Measurements from ENCODE around the gene PDCD7.
A peak's percentile ranks its signal among the peaks of the same experiment; 100 is the strongest.
"Not testable (repeated sequence)": the region's sequence is repeated elsewhere in the genome, so short reads cannot be mapped to it uniquely, and the experiment has no call there.

PDCD7 gene

GRCh38 chr15:65115086-65115485, 18.5 kb downstream of the PDCD7 start, which contains the start of gene UBAP1L:
Gene UBAP1L, minus strand, starts transcription at chr15:65115200. Its CDS starts 8,985 bp downstream, at chr15:65106215.
- no peak for DNase-seq

- DNase-seq: no peak
Observed at GRCh38 chr15:65110676-65111292, 22.8 kb downstream of the PDCD7 start.

DNA sequence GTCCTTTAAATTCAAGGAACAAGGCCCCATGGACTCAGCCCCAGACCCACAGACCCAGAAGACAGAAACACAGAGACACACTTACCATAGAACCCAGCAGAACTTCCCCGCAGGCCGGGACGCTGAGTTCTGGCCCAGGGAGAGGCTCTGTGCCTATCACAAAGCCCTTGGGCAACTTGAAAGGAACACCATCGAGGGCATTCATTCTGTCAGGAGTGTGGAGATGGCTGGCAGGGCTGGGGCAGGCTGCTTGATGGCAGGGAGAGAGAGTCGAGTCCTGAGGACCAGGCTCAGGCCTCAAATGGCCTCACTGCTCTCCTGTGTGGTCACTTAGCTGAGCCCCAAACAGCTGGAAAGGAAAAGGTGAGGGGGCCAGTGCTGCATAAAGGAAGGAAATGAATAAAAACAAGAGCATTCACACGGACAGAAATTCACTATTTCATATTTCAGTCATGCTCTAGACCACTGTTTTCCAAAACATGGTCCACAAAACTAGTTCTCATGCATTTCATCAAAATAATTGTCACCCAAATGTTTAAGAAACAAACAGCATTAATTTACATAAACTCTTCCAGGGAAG, 27.5 kb downstream of the PDCD7 start:
- DNase-seq: no peak

DNA sequence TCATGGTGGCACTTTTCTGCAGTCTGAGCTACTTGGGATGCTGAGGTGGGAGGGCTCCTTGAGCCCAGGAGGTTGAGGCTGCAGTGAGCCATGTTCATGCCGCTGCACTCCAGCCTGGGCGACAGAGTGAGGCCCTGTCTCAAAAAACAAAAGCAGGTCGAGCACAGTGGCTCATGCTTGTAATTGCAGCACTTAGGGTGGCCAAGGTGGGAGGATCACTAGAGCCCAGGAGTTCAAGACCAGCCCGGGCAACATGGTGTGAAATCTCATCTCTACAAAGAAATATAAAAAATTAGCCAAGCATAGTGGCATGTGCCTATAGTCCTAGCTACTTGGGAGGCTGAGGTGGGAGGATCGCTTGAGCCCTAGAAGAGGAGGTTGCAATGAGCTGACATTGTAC, 28.6 kb downstream of the PDCD7 start:
- no peak for DNase-seq

GRCh38 chr15:65102912-65103311, 30.7 kb downstream of the PDCD7 start:
- no peak for DNase-seq

DNA sequence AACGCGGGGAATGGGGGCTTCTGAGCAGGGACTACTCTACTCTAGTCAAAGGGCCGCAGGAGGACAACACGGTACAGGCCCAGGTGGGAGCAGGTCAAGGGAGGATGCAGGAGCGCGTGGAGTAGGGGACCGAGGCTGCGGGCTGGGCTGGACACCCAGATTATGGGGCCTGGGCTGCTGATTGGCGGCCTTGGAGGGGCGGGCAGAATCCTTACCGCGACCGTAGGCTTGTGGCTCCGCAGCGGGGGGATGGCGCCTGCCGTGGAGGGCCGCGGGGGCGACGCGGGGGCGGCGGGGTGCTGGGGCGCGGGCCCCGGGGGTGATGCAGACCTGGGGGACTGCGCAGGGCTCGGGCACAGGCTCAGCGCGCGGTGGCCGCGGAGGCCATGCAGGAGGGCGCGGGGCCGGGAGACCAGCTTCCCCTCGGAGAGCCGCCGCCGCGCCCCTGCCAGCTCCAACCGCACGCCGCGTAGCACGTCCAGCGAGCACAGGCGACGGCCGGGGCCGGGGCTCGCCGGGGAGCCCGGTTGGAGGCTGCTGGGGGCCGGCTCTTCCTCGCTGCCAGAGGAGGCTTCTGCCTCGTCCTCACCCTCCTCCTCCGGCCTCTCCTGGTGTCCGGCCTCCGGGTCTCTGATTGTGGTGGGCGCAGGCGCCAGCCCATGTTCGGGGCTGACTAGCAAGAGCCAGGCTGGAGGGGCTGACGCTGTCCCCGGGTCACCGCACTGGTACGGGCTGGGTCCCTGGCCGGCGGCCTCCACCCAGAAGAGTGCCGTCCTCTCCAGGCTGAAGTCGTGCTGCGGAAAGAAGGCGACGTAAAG, 31.5 kb downstream of the PDCD7 start:
- no peak for DNase-seq

DNA sequence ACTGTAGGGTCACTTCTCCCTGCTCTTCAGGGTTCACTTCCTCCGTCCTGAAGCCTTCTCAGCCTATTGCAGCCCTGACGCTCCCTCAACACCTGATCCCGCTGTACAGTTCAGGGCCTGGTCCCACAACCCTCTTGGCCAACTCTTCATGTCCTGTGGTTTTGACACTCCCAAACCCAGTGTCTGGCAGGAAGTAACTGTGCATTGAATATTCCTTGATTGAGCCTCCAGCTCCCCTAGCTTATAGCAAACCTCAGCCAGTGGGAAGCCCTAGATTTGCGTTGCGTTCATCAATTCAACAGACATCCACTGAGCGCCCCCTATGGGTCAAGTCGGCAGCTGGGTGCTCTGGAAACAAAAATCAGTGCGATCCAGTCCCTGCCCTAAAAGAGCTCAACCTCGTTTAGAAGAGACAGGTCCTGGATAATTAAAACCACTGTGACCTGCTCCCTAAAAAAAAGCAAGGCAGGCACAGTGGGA, 32.2 kb downstream of the PDCD7 start:
- DNase-seq: peak; percentile 18 to 46

DNA sequence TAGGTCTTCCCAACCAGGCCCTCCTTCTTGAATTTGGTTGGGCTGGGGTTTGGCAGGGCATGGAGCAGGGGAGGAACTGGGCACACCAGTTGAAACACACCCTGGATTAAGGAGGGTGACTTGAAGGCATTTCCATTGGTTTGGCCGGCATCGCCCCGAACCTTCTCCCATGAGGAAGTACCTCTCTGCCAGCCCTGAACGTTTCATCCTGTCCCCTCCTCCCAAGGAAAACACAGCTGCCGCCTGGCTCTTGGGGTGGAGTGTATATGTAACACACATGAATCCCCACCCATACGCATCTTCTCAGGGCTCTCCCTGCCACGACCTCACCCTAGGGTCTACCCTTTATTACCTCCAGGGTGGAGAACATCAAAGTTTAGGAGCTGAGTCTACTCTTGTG, 33.2 kb downstream of the PDCD7 start:
- no peak for DNase-seq

DNA sequence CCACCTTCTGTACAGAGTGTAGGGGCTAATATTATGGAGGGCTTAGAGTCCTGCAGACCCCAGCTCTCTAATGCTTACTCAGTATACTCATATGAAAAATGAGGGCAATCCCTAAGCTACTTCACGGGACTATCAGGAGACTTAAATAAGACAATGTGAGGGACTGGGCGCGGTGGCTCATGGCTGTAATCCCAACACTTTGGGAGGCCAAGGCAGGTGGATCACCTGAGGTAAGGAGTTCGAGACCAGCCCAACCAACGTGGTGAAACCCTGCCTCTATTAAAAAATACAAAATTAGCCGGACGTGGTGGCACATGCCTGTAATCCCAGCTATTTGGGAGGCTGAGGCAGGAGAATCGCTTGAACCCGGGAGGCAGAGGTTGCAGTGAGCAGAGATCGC, 33.8 kb downstream of the PDCD7 start:
- DNase-seq: not testable (repeated sequence)

DNA sequence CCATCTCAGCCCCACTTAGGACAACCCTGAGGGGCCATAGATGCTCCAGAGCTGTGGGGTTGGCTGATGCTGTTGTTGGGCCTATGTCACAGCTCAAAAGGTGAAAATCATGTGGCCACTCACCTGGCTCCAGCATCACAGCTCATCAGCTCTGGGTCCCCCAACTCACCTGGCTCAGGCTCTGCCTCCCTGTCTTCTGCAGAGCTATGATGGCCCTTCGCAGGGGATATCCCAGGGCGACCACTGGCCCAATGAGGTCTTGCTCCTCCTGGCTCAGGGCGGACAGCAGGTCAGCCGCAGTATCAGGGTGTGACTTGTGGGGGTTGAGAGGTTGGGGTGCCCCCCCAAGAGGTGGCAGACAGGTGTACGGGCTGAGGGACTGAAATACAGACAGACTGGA, 34.3 kb downstream of the PDCD7 start:
- DNase-seq: no peak

DNA sequence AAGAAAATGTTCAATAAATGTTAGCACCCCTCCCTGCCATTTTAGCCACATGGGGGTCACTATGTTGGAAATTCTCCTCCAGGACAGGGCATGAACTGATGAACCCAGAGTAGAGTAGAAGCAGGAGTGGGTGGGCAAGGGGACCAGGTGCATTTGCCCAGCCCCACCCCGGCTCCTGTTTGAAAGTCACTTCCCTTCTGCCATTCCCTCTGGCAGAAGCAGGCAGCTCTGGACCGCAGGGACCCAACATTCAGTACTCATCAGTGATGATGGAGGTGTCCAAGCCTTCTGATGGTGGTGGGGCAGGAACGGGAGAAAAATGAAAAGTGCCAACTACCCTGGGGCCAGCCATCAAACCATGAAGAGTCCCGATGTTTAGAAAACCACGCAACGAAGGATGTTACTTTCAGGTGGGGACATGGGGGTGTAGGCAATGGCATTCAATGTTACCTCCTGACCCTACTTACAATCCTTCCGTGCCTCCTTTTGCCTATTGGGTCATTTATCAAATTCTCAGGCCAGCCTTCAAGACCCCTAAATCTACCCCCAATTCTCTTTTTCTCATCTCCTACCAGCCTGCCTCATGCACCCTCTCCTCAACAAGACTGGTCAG, 35.9 kb downstream of the PDCD7 start:
- no peak for DNase-seq

- DNase-seq: no peak
Observed at GRCh38 chr15:65096481-65097385, 36.9 kb downstream of the PDCD7 start.

DNA sequence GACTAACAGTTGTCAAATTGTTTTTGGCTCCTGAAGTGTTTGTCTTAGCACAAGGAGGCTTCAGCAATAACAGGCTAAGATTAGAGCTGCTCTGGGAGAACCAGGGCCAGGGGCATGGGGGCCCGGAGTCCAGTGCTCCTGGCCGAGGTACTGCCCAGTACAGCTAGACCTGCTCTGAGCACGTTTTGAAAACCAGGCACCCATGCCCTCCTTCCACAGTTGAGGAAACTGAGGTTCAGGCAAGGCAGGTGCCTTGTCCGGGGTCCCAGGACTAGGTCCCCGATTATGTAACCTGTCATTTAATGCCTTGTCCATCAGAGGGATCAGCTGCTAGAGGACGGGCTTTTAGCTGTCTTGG, 37.9 kb downstream of the PDCD7 start:
- DNase-seq: no peak

- no peak for DNase-seq
Observed at GRCh38 chr15:65095011-65095746, 38.4 kb downstream of the PDCD7 start.

- DNase-seq: no peak
Observed at GRCh38 chr15:65094294-65094995, 39.2 kb downstream of the PDCD7 start.

- not testable (repeated sequence) for DNase-seq
Observed at GRCh38 chr15:65093793-65094170, 39.8 kb downstream of the PDCD7 start.

DNA sequence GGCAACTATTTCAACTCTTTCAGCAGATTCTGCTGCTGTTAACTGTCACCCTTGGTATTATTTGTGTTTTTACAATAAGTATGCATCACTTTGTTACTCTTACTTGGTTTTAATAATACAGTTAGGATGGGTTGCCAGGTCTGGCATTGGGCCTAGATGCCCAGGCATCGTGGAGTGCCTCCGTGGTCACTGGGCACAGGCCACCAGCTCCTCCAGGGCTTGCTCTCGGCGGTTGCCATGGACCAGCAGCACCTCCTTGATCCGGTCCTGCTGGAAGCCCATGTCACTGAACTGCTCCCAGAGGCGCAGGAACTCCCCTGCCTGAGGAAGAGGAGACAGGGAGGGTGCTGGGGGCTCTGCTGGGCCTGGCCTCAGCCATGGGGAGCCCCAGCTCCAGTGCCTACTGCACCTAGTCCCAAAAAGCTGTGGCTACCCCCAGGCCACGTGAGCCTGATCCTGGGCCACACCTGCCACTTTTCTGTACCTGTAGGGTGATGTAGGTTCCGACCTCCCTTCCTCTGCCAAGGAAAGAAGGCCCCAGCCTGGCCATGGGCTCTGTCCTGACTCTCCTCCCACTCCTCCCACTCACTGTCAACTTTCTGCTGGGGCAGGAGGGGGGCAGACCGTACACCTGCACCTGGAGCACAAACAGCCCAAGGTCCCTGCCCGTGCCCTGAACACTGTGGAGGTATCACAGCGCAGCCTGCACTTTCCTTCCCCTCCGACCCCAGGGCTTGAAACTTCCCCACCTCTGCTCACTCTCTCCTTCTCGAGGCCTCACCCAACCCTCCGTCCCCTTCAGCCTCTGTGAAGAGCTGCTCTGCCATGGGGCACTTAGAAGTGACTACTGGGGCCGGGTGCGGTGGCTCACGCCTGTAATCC, 40.5 kb downstream of the PDCD7 start:
- no peak for DNase-seq

DNA sequence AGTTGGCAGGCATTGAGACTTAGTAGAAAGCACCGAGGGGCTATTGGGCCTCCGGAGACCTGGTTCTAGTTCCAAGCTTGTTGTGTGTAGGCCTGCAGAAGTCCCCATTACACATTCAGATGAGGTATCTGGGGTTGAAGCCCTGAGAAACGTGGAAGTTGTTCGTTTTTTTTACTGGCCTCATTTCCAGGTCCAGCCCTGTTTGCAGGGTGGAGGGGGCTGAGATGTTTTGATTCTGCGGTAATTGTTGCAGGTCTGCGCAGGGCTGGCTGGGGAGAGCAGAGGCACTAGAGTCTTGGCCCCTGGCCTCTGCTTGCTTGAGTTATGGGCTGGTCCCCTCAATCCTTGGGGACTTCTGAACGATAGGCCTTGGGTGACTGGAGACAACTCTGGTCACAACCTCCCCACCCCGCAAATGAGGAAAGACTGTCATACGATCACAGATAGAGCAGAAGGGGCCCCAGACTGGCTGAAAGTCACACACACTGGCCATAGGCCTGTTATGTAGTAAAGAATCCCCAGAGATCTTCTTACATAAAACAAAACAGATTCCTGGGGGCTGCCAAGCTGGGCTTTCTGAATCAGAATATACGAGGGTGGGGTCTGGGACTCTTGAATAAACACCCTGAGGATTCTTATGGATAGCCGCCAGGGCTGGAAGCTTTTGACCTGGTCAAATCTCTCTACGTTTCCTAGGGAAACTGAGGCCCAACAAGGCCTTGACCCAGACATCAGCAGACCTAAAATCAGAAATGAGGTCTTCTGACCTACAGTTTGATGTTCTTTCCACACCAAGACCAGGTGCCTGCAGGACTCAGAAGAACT, 41.5 kb downstream of the PDCD7 start:
- no peak for DNase-seq

DNA sequence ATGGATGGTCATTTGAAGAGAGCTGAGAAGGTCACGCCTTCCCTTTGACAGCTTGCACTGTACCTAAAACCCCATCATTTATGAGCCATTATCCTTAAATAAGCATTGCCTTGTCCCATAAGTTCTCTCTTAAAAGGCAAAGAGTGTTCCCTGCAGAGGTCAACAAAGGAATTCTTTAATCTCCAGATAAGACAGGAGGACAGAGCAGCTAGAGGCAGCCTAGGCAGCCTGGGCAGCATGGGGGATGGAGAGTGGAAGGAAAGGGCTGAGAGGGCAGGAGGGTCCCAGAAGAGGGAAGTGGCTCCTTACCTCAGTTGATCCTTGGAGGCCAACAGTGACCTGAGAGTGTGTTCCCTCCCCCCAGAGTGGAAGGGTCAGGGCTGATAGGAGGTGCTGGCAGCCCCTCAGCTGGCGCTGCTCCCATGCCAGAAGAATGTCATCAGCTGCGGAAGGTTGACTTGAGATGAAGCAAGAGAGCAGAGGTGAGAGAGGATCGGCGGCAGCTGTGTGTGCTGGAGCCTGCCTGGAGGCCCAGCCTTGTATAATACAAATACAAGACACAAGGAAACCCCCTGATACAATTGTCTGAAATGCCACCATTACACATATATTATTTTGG, 44.3 kb downstream of the PDCD7 start:
- DNase-seq: no peak
